HepG2 (cell line): ENCODE data around the gene ABCA13.

Source experiments
- FOSL2 ChIP-seq: sonication (generic); formaldehyde crosslinking; IDR thresholded peaks from 2 replicates; pipeline ENCODE4 v1.4.0; 2020; ENCODE audit warnings: missing genetic modification reagents
- KLF16 ChIP-seq, 2 experiments: sonication (generic) in 1 of 2; formaldehyde crosslinking in 1 of 2; IDR thresholded peaks; 2 replicates each; pipeline versions ENCODE4 v1.6.1 to v1.8.0; 2016 to 2023; ENCODE audit warnings: missing genetic modification reagents in 2 of 2, missing compliant biosample characterization in 1 of 2
- TAF1 ChIP-seq: sonication (generic); formaldehyde crosslinking; IDR thresholded peaks from 2 replicates; pipeline ENCODE4 v1.4.0; 2020; ENCODE audit warnings: missing genetic modification reagents

DNA sequence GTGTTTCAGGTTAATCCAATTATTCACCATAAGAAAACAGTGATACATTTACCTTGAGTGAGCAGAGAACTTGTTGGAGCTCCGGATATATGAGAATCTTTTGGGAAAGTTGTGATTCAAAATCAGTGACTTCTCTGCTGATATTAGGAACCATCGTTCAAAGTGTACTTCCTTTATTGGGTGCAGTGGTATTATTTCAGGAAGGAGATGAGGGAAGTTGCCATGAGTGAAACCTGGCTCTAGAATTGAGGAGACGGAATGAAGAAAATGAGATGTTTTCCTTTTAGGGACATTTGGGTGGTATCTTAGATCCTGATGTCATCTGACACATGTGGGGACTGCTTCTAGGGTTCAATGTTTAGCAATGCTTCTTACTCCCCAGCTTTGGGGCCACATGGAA lies 343.9 kb downstream of the ABCA13 start:
- TF ChIP-seq KLF16 (CRISPR knock-in tag; IDR thresholded peaks at IDR 0.05) (no peak), FOSL2 (CRISPR knock-in tag) (no peak), TAF1 (CRISPR knock-in tag) (no peak)
